Non-pigmented ciliary epithelial cell (primary cell): ENCODE data around the gene RAPGEF6.
A peak's percentile ranks its signal among the peaks of the same experiment; 100 is the strongest.

Source experiments
- DNase-seq: peaks from one replicate; pipeline ENCODE4 v3.0.0-alpha.2; 2010; ENCODE audit warnings: low read depth

RAPGEF6 gene

DNA sequence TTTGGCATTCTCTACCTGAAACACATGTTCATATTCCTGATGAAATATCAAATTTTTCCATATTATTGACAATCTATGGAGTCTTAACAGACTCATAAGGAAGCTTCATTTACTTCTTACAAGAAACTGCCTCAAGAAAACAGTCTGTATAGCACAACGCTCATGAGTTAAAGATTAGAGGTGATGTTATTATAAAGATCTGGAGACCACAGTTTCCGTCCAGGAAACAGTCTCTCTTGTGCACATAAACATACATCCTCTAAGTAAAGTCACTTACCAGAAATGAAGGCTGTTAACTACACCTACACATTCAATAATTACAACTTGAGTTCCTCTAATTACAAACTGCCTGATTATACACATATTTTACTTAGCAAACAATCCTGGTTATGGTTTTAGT lies 86.9 kb downstream of the RAPGEF6 start:
- DNase-seq, result no peak

DNA sequence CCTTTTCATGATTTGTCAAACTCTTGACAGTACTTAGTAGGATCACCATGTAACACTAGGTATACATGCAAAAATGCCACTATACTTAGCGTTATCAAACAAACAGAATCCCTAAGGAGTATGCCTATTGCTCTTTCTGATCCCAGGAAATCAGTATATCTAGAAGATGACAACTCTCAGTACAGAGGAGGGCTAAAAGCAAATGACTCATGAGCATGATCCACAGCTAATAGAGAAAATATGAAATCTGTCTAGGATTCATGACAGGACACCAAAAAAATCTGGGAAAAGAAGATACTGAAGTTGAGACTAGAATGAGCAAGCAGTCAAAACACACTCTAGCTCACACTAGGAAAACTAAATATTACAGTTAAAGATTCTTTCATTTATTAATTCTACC lies 89.2 kb downstream of the RAPGEF6 start:
- peak; percentile 38 for DNase-seq

DNA sequence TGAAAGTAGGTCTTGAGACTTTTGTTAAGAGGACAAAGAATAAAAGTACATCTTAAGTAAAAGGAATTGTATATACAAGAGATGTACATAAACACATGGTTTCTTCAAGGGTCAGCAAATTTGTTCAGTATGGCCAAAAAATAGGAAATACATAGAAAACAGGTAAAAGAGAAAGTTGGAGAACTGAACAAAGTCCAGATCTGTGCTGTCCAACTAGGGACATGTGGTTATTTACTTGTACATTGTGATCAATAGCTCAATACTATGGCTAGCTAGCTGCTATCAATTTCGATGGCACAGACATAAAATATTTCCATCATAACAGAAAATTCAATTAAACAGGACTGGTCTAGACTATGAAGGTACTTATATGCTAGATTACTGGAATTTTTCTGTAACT lies 92.3 kb downstream of the RAPGEF6 start:
- no peak for DNase-seq

DNA sequence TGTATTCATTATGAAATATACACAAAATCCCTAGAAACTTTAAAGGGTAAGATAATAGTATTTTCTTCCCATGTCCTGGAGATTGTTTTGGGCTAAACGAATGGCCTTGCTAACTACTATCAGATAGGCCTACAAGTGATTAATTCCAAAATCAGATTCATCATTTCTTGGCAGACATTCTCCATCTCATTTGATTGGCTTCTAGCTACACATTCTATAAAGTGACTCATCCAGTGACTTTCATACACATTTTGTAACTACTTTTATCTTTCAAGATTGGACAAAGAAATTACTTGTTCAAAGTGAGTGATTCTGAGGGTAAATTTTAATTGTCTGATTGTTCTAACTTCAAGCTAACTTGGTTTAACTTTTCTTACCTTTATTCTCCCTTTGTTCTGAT lies 93.3 kb downstream of the RAPGEF6 start:
- DNase-seq, result no peak

DNA sequence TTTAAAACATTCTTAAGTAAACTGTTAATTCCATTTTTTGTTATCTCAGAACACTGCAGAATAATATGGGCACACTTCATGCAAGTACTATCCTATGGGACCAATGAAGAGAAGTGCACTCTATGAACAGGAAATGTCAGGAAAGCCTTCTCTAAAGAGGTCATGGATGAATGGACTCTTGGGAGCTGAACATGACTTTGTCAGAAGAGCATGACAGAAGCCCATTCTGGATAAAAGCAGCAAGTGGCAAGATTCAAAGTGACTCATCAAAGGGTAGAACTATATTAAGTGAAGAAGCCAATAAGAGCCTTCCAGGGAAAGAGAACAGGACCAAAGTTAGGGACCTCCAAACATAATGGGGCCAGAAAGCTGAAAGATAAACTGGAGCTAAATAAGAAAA lies 94.0 kb downstream of the RAPGEF6 start:
- DNase-seq, result no peak

DNA sequence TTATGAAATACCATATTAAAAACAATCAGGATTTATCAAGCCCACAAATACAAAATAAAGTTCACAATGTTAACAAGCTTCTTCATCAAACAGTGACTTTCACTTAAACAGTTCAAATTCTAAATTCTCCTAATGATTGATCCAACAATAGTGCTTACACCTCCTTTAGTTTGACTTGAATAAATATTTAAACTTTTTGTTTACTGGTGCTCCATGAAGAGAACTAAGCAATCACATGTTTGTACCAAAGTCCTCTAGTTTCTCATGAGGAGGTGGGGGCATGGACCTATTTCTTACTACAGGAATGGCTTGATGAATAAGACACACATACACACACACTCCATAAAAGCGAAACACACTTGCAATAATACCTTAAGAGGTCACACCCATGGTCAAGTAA lies 95.8 kb downstream of the RAPGEF6 start:
- DNase-seq, result no peak

DNA sequence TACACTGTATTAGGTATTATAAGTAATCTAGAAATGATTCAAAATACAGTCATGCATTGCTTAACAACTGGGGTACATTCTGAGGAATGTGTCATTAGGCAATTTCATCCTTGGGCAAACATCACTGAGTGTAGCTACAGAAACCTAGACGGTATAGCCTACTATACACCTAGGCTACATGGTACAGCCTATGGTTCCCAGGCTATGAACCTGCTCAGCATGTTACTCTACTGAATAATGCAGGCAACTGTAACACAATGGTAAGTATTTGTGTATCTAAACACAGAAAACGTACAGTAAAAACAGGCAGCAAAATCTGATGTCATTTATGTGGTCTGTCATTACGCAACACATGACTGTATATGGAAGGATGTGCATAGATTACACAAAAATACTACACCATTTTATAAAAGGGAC lies 96.8 kb downstream of the RAPGEF6 start:
- peak; percentile 20 for DNase-seq

DNA sequence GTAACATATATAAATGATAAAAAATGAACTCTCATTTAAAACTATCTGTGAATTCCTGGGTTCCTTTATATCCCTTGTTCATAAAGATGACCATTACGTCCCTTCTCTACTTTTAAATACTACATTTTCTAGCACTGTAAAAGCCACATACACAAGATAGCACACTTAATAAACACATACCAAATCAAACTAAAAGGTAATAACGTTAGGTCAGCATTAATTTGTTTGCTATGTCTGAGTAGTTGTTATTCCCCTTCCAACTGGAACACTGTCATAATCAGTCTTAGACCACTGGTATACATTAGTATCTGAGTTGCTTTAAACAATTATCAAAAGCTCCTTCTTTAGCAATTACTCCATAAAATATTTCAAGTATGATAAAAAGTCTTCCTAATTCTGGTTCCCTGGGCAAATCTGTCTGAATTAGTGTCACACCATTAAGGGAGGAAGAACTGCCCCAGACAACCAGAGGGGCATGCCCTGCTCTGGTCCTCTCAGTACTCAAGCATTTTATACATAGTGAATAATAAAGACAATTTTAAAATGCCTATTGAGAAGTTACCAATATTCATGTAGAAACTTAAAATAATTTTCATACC lies 98.1 kb downstream of the RAPGEF6 start:
- no peak for DNase-seq

DNA sequence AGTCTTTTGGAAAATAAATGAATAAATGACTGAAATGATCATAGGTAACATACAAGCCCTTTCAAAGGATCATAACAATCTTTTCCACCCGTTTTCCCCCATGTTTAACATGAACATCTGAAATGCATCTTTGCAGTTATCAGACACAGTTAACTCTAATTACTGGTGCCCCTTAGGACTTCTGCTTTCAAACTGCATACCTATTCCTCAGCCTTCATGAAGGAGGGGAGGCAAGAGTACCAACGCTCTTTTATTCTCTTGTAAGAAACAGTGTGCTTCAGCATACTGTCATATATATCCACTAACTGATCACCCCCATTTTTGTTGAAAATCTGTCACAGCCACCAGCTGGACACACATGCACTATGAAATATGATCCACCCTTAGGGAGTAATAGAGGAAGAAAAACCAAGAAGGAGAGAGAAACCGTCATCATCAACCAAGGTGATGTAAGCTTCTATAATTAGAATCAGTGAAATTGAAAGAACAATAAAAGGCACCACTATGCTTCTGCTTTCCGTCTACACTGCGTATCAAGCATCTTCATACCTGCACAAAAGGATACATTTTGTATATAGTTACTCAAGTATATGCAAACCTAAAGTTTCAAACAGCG lies 98.7 kb downstream of the RAPGEF6 start:
- DNase-seq, result peak; percentile 24

DNA sequence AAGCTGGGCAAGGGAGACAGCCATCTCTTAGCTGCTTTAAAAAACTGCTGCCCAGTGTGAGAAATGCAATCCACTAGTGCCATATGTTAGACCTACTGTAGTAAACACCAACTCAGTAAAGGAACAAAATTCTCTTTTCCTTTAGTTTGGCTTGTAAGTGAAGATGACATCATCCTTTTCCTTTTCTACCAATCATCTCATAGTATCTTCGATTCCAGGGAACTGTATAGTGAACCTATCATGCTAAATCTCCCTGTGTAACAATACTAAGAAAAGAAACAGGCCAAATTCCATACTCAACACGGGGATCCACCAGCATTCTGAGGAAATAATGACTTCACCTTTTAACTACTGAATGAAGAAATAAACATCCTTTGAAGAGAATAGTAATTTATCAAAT lies 100.1 kb downstream of the RAPGEF6 start:
- DNase-seq, result no peak

DNA sequence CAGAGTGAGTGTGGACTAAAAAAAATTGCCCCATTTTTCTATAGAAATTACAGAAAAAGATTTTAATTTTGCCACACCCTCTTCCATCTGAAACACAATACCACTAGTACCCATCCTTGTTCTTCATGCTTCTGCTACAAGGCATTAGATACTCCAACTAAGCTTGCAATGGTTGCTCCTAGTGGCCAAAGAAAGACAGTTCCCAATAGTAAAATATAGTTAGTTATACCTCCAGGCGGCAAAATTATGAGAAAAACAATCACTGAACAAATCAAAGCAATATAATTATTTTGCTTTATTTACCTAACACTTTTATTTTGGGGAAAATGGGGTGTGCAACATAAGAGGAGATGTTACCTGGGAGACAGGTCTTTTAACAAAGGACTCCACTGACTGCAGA lies 101.2 kb downstream of the RAPGEF6 start:
- DNase-seq, result no peak

DNA sequence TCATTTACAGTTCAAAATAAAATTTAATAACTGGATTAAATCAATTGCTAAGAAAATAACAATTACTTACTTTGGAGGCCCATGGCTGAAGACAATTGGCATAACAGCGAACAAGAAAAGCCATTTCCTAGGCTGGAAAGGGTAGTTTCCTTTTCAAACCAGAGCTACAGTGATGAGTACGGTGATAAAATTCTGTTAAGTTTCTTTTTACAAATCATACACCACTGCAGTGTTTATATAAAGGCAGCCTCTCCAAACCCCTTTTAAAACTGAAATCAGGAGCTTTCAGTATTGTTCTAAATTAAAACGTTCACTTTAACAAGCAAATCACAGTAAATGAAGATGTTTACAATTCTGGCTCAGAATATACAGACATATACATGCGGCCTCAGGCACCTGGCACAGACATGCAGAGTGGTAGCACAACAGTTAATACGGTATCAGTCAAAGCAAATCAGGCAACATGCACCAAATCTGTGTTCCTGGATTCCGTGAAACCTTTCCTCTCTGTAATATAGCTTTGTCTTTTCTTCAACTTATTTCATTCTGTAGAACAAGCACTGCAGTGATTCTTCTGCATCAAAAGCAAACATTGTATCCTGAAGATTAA lies 102.9 kb downstream of the RAPGEF6 start:
- no peak for DNase-seq

DNA sequence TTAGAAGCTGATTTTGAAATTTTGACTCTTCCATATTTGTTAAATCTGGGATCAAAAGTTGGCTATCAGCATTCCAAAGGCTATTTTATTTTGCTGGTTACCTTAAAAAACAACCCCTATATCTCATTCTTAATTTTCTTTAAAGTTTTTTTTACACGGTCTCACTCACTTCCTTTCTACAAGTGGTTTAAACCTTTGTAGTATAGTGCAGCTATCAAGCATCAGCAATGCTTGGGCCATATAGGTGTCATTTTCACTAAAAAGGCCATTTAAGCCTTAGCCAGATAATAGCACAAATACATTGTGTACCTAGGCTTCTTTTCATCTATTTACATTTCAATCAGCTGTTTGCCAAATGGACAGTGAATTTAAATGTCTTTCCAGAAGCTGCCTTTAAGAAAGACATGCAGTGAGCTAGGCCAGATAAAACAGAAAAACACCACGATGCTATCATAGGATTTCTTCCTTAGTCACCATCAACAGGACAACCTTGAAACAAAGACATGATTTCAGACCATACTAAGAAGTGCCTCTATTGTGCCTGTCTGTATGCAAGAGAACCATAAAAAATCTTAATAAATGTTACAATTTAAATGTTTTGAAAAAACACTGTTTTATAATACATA lies 104.2 kb downstream of the RAPGEF6 start:
- no peak for DNase-seq

DNA sequence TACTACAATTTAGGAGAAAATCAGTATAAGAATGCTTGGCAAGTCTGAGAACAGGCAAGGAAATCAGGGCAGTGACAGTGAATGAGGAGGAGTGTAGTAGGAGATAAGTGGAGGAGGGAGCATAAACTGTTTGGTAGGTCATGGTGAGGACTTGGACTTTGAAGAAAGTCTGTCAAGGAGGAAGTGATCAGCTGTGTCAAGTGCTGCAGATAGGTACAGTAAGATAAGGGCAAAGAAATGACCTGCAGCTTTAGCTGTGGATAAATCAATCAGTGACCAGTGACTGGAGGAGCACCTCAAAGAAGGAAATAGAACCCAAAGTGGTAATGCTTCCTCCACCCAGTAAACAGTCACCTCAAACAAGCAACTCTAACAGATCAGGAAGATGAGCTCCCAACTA lies 106.3 kb downstream of the RAPGEF6 start:
- no peak for DNase-seq

DNA sequence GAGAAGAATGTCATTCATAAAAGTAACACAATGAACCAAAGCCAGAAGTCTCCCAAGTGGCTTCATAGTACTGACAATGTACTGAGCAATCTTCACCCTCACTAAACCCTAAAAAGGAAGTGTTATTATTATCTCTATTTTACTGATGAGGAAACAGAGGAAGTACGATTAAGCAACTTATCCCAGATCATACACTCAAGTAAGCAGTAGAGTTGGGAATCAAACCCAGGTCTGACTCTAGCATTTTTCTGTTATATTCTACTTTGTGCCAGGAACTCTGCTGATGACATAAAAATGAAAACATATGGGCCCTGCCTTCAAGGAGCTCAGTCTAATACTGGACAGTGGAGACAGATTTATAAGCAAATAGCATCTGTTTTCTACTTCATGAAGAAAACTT lies 109.2 kb downstream of the RAPGEF6 start:
- no peak for DNase-seq

DNA sequence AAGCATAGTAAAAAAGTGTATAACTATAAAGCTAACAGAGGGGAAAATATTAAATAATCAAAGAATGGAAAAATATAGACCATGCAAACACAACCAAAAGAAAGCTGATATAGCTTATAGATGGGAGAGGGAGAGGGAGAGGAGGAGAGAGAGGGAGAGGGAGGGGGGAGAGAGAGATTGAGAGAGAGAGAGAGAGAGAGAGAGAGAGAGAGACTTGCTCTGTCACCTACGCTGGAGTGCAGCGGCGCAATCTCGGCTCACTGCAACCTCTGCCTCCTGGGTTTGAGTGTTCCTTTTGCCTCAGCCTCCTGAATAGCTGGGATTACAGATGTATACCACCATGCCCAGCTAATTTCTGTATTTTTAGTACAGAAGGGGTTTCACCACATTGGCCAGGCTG lies 110.6 kb downstream of the RAPGEF6 start:
- no peak for DNase-seq

DNA sequence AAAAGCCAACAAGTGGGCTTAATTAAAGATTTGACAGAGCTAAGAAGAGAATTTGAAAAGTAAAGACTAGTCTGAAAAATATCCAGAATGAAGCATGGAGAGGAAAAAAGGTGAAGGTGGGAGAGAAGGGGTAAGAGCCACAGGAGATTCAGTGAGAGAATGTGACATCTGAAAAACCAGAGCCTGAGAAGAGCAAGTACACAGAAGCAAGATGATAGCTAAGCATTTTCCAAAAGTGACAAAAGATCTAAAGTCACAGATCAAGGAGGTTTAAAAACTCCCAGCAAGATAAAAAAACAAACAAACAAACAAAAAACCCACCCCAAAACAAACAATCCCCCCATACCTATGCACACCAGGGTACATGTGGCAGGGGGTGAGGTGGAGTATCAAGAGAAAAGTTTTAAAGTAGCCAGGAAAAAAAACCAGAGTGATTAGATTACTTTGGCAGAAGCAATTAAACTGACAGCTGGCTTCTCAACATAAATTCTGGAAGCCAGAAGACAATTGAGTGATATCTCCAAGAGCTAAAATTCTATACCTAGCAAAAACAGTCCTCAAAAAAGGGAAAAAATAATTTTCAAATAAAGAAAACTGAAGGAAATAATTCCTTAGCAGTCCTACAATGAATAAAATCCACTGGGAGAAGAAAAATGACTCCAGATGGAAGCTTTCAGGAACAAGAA lies 111.4 kb downstream of the RAPGEF6 start:
- no peak for DNase-seq

DNA sequence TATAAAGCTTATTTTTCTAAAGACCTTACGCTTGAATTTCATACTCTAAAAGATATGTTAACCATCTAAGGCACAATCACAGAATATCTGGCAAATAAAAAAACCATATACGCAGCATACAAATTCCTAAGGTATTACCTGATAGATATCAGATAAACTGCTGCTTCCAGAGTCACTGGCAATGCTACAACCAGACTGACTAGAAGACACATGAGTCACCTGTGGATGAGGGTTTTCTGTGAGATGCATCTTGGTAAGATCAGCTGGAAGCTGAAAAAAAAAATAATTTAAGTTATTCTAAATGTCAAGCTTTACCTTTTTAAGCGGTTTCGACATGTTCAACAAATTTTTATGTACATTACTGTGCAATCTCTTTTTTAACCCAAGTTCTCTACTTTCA lies 113.8 kb downstream of the RAPGEF6 start:
- DNase-seq, result peak; percentile 59

DNA sequence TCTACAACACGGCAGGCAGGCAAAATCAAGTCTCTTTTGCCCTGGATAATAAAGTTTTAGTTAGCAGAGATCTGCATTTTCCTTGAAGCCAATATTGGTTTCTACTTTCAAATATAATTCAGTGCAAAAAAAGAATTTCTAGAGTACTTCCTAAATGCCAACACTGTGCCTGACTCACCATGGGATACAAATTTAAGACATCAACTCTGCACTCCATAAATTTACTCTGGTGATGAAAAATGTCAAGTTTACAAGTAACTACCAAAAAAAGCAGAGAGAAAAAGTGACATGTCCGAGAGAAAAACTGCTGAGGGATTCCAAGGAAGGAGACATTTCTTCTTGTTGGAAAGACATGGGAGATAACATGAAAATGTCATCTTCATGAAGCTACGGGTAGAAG lies 119.7 kb downstream of the RAPGEF6 start:
- DNase-seq, result no peak

DNA sequence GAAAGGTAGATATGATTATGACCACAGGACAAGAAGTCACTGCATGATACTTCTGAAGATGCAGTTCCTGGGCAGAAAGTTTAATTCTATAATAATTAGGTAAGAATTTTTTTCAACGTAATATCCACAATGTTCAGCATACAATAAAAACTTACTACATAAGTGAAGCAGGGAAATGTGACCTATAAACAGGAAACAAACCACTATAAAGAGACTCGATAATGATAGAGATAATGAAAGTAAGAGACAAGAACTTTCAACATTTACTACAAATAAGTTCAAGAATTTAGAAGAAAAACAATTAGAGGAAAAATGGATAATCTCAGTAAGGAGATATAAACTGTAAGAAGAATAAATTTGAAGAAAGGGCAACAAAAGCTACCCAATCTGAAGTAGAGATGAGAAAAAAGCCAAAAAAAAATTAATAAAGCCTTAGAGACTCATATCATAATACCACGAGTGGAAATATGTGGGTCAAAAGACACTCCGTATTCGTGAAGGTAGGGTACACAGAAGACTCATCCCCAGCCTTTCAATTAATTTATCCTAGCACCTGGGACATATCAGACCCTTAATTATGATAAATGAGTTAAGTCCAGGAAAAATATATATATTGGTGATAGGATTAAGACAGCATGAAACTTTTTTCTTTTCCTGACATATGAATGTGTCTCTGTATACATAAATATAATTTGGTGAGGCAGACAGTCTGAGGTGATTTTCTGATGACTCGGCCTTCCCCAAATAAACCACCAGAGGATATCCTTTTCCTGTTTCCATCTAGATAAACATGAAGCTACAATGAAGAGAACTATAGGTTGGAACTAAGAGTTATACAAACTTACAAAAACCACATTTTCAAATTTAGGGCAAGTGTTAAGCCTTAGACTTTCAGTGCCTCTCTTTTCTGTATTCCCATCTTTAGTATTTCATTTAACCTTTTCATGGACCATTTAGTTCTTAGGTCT lies 120.4 kb downstream of the RAPGEF6 start:
- no peak for DNase-seq

DNA sequence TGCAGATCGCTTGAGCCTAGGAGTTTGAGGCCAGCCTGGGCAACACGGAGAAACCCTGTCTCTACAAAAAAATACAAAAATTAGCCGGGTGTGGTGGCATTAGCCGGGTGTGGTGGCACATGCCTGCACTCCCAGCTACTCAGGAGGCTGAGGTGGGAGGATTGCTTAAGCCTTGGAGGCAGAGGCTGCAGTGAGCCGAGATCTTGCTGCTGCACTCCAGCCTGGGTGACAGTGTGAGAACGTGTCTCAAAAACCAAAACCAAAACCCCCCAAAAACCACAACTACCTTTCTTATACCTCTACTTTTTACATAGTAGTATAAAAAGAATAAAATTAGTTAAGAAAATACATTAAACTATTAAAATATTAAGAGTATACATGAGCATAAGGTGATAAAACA lies 121.2 kb downstream of the RAPGEF6 start:
- DNase-seq, result no peak

DNA sequence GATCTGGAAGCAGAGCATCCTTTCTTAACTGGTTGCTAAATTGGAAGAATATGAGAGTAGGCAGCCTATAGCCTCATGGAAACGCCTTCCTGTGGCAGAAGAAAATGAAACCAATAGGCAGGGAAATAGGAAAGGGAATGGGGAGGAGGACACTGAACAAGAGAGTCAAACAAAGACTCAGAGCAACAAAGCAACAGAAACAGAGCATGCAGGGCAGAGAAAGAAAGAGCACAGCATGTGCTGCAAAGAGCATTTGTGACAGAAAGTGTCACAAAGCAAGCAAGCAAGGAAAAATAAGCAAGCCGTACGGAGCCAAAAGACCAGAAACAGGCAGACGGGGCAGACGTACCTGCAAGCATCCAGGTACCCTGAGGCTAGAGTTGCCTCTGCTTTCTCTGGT lies 123.1 kb downstream of the RAPGEF6 start:
- DNase-seq, result no peak
